Left renal cortex interstitium (tissue), 4 donors: Measurements from ENCODE around the gene AKAP4. TPM values are rescaled to one million over a fixed set of nuclear protein-coding genes. Genes with fewer than 3 reads are reported as not detected.

Experiments used
- polyA plus RNA-seq, 4 donors: library from polyadenylated mRNA; unstranded; fragments of 120-200 nt; gene quantifications; one replicate each; pipeline ENCODE4 v1.2.1, GENCODE V29; 2013; ENCODE audit not compliant: insufficient read length in 4 of 4

AKAP4 gene
- polyA plus RNA-seq, 4 donors: 0.19 to 0.30 TPM; not detected in 2

Other genes starting within 250 kb of the AKAP4 start
- gene CCNB3, start 3.8 kb upstream of the AKAP4 start, polyA plus RNA-seq: 1 to 10 TPM in 3 of 4 donors, under 1 TPM in 1; 0.95 to 1.7 (median 1.2) TPM